Fibroblast of skin of left quadriceps (primary cell): ENCODE measurements around the gene FAM111A.

Experiments
- DNase-seq, 2 experiments: peaks; one replicate each; pipeline ENCODE4 v3.0.0-alpha.2; 2013; ENCODE audit warnings: low read depth in 2 of 2

Gene FAM111A

GRCh38 chr11:59141673-59142460 lies 789 bp upstream of the FAM111A start:
- peak in 1 of 2 experiments; percentile 18 for DNase-seq

- no peak for DNase-seq
Observed at GRCh38 chr11:59144096-59144495, 1.4 kb downstream of the FAM111A start.

GRCh38 chr11:59144579-59145345 lies 2.1 kb downstream of the FAM111A start:
- DNase-seq, result peak; percentile 69 to 71

GRCh38 chr11:59145534-59145933 lies 2.9 kb downstream of the FAM111A start:
- peak; percentile 28 to 29 for DNase-seq

GRCh38 chr11:59151761-59152160 lies 9.1 kb downstream of the FAM111A start:
- DNase-seq, result no peak

GRCh38 chr11:59152312-59152951 lies 9.8 kb downstream of the FAM111A start:
- DNase-seq, result no peak

GRCh38 chr11:59154610-59155009 lies 12.0 kb downstream of the FAM111A start:
- DNase-seq, result no peak

- DNase-seq, result no peak
Observed at GRCh38 chr11:59157433-59157832, 14.8 kb downstream of the FAM111A start.

GRCh38 chr11:59158206-59159068 lies 15.8 kb downstream of the FAM111A start:
- DNase-seq, result no peak

GRCh38 chr11:59164028-59164427 lies 21.4 kb downstream of the FAM111A start:
- DNase-seq, result no peak

- peak; percentile 71 to 74 for DNase-seq
Observed at GRCh38 chr11:59171508-59172322, 29.1 kb downstream of the FAM111A start, which contains the start of gene DTX4. DTX4 (plus strand) TSS chr11:59172132; CDS start chr11:59172596, 464 bp downstream.

GRCh38 chr11:59172345-59173079 lies 29.9 kb downstream of the FAM111A start:
- DNase-seq, result no peak

GRCh38 chr11:59173080-59173963 lies 30.7 kb downstream of the FAM111A start:
- DNase-seq, result no peak

GRCh38 chr11:59173964-59174663 lies 31.5 kb downstream of the FAM111A start:
- no peak for DNase-seq

GRCh38 chr11:59174664-59175033 lies 32.0 kb downstream of the FAM111A start:
- no peak for DNase-seq

- no peak for DNase-seq
Observed at GRCh38 chr11:59175091-59175501, 32.4 kb downstream of the FAM111A start.

GRCh38 chr11:59176330-59176729 lies 33.7 kb downstream of the FAM111A start:
- DNase-seq, result no peak

GRCh38 chr11:59178402-59178801 lies 35.7 kb downstream of the FAM111A start:
- no peak for DNase-seq
